Anterior cingulate cortex (tissue), 58 donors: ENCODE data around the gene ABCC11.
"Not testable (repeated sequence)": the region's sequence is repeated elsewhere in the genome, so short reads cannot be mapped to it uniquely, and the experiment has no call there.

Experiments
- DNase-seq, 58 donors: peaks; one replicate each; lab custom pipeline; 2025; lab: John Stamatoyannopoulos, UW

Gene ABCC11

DNA sequence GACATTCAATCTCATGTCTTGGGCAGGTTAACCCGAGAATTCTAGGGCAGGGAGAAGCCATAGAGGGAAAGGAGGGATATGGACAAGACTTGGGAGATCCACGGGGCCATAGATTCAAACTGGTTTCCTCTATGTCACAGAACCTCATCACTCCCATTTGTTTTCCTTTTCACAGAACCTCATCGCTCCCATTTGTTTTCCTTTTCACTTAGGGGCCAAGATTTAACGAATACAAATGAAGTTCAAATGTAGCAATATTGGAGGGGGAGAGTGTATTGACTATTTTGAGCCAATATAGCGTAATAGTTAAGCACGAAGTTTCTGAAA is 42.6 kb downstream of the ABCC11 start:
- no peak for DNase-seq

DNA sequence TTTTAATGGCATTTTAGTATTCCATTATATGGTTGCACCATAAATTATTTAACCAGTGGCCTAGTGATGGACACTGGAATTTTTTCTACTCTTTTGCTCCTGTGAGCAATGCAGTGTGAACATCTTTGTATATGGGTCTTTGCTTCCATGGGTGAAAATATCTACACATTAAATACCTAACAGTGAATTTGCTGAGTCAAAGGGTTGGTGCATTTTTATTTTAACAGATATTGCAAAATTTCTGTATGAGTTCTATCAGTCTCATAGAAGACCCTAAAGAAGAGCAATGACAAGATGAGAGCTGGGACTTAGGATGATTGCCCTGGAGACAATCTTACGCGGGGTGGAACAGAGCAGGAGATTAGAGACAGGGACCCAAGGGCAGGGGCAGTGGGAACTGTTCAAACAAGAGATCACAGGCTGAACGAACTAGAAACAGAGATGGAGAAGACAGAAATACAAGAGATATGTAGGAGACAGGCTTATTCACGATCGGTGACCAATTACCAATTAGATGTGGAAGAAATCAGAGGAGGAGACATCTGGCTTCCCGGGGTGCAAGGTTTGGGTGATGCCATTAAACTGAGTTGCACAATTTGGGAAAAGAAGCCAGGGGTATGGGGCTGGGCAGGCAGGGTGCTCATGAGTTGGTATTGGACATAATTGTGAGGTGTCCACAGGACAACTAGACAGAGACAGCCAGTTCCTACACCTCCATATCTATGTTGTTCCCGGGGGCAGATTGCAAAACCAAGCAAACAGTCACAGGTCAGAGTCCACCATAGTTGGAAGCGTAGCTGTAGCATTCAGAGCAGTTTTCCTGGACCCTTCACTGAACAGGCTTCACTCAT is 43.1 kb downstream of the ABCC11 start:
- DNase-seq, result no peak

DNA sequence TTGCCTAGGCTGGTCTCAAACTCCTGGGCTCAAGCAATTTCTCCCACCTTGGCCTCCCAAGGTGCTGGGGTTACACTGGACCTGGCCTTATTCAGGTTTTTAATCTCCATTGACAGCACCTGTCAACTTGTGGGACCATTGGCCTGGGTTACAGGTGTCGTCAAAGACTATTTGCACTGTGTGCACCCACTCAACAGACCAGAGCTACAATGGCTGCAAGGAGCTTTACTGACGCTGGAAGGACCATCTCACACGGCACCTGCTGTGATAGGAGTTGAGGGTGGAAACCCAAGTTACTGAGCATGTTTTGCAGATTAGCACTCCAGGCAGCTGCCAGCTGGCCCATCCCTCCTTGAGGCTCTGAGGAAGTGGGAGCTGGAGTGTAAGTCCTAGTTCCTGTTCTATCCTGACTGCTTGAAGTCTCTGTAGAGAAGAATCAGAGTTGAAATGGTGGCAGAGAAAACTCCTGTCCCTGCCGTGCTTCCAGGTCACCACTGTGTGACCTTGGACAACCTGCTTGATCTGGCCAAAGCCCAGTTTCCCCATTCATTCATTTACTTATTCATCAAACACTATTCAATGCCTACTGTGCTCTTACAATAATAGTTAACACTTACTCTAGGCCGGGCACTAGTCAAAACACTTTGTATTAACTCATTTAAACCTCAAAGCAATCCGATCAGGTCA is 45.7 kb downstream of the ABCC11 start:
- DNase-seq, result no peak

DNA sequence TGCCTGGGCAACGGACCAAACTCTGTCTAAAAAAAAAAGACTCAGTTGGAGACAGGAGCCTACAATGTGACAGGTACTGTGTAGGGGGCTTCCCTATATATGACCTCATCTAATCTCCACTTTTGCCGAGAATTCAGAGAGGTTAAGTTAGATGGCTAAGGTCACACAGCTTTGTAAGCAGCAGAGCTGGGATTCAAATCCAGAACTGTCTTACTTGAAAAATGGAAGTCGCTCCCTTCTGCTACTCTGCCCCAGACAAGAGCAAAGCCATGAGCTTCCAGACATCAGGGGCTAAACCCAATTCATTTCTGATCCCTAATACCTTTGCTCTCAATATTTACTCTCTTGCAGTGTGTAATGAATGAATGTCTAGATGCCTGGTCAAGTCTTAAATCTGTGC is 50.0 kb downstream of the ABCC11 start:
- no peak for DNase-seq

DNA sequence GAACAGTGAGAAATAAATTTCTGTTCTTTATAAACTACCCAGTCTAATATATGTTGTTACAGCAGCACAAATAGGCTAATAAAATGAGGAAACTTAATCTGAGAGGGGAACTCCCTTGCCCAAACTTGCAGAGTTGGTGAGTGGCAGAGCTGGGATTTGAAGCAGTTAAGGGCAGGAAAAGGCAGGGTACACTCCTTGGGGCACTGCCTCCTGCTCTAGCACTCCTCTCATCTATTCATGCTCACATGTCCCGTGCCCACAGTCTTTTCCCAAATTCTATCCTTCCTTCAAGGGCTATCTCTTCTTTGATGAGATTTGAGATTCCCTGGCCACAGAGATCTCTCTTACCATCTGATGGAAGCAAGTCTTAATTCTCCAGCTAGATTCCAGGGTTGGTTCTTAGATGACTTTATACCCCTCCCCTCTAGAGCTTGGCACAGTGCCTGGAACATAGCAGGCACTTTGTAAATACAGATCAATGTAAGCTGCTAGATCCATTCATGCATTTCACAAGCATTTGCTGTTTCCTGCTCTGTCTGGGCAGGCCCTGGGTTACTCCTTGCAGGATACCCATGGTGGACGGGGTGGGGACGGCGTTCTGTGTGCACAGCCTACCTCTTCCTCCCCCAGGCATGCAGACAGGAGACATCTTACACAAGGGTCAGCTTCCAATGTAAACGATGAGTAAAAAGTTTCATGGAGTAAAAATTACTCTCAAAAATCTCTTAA is 52.3 kb downstream of the ABCC11 start:
- no peak for DNase-seq

DNA sequence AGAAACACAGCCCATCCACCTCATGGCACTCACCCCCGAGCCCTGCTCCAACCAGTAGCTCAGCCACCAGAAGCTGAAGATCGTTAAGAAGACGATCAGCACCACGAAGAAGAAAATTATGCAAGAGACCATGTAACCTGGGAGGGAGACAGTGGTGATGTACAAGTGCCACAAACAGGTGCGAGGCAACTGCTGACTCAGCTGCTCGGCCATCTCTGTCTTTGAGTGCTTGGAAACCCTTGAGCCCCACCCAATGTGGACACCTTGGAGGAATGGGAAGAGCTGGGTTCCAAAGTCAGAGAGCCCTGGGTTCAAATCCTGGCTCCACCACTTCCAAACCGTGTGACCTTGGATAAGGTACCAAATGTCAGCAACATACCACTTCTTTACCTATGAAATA is 53.5 kb downstream of the ABCC11 start:
- no peak for DNase-seq

DNA sequence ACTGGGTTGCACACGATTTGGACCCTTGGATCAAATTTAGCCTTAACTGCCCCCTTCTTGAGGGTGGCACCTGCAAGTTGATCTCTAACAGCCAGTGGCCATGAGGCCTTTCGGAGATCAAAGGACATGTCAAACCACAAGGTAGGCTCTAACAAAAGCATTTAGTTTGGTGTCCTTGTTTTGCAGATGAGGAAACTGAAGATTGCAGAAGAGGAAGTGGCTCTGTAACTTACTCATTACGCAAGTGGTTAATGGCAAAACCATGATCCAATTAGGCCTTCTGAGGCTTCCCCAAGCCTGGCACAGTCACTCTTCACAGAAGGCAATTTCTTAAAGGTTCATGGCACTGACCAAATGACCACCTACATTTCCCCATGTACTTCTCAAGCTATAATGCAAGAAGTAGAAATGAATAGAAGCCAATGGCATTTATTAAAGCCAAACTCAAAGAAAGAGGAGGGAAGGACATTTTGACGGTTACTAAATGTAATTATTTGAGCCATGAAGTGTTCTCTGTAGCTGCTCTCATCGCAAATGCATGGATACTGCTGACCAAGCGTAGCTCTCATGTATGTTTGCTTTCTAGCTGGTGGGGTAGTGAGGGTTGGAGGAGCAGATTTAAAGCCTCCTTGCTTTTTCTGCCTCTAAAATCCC is 58.8 kb downstream of the ABCC11 start:
- no peak for DNase-seq

DNA sequence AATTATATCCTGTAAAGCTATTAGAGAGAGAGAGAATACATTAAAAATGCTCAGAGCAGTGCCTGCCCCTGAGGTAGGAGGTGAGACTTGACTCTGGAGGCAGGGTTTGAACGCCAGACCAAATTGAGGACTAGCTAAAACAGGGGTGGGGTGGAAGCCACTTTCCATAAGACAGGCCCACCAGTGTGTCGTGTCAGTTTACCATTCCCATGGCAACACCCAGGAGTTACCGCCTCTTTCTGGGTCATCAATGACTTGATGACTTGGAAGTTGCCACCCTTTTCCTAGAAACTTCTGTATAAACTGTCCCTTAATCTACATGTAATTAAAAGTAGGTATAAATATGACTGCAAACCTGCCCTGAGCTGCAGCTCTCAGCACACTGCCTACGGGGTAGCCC is 59.6 kb downstream of the ABCC11 start:
- DNase-seq, result no peak

DNA sequence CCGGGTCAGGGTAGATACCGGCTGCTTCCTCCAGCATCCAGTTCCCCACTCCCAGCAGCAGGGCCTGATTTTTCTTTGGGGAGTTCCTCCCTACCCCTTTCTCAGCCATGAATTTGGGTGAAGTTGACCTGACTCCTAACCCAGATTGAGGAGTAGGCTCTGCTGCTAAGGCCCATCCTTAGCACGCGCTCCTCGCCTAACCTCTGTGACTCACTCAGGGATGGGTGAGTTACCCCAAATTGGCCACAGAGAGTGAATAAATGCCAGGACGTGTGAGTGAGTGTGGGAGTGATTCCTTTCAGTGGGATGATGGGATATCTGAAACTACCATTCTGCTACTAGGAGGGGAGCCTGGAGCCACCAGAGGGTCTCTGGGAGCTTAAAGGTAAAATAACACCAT is 62.7 kb downstream of the ABCC11 start:
- DNase-seq, result no peak

DNA sequence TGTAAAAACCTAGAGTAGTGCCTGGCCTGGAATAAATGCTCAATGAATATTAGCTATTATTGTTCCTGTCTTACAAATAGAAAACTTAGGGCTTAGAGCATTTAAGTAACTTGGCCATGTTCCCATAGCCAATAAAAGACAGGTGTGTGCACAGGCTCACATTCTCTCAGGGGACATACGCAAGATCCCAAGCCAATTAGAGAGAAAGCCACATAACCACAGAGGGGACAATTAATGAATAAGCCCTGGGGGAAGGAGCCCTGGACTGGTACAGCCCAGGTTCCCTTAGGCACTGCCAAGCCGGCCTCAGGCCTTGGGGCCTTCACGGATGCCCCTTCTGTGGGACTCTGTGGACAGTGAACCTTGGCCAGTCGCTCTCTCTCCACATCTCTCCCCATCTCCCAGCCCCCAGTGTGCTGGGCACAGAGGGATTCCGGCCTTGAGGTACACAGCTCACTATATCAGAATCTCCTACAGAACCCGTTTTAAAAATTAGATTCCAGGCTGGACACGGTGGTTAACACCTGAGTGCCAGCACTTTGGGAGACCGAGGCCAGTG is 64.3 kb downstream of the ABCC11 start:
- no peak for DNase-seq

DNA sequence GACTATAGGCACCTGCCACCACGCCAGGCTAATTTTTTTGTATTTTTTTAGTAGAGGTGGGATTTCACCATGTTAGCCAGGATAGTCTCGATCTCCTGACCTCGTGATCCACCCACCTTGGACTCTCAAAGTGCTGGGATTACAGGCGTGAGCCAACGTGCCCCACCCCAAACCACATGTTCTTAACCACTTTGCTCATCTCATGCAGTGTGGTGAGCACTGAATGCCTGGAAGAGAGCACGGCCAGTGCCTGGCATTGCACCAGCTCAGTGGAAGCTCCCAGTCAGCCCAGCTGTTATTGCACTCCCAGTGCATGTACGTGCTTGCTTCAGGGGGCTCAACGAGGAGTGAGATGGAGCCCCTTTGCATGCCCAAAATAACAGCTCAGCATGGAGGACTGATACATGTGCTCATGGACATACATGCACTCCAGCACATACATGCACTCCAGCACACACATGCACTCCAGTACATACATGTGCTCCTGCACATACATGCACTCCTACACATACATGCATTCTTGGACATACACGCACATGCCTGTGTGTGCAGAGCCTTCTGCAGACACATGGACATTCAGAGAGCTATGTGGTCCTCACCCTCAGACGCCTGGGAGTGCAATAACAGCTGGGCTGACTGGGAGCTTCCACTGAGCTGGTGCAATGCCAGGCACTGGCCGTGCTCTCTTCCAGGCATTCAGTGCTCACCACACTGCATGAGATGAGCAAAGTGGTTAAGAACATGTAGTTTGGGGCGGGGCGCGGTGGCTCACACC is 65.4 kb downstream of the ABCC11 start:
- not testable (repeated sequence) for DNase-seq

DNA sequence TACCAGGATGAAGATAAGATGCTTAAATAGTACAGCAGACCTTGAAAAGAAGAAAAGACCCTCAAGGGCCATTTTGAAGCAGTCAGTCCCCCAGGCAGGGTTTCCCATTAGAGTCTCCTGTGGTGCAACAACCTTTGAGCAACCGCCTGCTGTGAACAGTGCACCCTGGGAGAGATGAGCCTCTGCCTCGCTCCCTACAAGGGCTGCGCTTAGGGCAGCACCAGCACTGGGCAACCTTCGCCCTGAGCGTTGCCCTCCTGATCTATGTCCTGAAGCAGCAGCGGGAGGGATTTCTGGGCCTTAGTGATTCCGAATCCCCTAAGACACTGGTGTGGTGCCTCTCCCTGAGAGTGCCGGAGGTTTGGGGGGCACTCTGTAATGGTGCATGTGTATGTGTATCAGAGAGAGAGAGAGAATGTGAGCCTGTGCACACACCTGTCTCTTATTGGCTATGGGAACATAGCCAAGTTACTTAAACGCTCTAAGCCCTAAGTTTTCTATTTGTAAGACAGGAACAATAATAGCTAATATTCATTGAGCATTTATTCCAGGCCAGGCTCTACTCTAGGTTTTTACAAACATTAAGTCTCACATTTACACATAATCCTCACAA is 66.4 kb downstream of the ABCC11 start:
- no peak for DNase-seq

DNA sequence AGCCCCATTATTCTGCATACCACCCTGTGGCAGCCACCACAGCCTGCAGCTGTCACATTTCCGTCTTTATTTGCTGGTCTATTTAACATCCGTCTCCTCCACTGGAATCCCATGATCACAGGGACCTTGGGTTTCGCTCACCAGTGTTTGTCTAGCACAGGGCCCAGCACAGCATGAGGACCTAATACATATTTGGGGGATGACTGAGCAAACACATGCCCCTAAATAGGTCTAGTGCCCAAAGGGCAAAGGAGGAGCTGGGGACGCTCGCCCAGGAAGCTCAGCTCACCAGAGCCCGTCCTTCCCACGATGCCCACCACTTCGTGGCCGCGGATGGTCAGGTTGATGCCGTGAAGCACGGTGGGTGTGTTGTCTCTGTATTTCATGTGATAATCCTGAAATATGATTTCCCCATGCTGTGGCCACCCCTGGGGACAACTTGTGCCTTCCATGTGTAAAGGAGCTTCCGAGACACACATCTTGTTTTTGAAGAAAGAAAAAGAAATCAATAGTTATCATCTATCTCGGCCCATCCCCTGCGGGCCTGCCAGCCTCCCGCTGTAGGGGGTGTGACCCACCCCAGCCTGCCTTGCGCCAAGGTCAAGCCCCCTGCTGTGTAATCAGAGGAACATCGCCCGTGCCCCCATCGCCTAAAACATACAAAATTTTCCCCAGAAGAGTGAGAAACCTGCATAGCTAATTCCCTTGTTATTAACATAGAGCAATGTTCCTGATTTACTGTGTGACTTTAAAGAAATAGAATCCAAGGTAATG is 70.5 kb downstream of the ABCC11 start:
- no peak for DNase-seq

DNA sequence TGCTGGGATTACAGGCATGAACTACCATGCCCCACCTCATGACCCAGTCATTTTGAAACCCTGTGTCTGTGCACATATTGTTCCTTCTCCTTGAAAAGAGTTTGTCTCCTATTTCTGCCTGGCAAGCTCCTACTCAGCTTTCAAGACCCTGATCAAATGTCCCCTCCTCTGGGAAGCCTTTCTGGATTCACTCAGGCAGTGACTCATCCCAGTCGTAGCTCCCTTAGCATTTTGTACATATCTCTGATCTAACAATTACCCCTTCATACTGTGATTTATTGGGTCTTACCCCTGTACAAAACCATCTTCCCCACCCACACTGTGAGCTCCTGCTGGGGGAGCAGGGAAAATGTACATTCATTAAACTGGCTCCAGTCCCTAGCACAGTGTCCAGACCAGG is 73.5 kb downstream of the ABCC11 start:
- DNase-seq, result no peak

DNA sequence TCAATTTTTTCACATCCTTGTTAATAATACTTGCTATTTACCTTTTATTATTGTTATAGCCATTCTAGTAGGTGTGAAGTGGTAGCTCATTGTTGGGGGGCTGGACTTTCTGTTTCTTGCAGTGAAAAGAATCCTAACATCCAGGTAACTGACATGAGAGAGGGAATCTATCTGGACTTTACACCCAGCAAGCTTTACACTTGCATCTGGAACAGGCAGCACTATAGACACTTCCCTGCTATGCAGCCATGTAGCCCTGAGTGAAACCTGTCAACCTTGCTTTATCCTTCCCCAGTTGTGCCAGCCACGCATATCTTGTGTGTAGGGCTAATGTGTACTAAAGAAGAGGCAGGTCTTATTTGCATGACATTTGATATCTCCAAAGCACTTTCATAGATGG is 74.7 kb downstream of the ABCC11 start:
- DNase-seq, result no peak

DNA sequence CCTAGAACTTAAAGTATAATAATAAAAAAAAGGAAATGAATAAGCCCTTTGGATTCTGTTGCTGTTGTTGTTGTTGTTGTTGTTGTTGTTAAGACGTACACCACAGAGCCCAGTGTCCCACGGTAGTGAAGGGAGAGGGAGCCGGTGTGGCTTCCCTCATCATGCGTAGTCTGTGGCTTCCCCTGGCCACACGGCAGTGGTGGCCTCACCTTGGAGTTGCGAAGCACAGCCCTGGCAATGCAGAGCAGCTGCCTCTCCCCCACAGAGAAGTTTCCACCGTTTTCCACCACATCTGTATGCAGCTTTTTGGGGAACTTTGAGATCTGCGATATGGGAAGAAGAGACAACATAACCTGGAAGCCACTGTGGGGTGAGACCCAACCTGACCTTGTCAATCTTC is 77.4 kb downstream of the ABCC11 start:
- no peak for DNase-seq

DNA sequence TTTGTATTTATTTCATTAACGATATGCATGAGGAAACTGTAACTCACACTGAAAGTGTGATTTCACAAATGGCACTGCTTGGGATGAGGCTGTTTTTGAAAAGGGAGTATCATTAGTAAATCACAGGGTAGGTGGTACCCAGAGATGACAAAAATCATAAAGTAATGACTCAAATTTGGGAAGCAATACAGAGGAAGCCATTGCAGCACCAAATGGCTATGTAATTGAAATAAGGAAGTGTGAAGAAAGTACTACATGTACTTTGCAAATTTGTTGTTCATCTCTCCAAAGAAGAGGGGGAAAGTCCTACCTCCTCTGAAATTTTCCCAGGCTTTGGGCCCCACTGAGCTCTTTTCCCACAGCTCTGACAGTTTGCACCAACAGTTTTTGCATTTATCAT is 79.3 kb downstream of the ABCC11 start:
- no peak for DNase-seq

DNA sequence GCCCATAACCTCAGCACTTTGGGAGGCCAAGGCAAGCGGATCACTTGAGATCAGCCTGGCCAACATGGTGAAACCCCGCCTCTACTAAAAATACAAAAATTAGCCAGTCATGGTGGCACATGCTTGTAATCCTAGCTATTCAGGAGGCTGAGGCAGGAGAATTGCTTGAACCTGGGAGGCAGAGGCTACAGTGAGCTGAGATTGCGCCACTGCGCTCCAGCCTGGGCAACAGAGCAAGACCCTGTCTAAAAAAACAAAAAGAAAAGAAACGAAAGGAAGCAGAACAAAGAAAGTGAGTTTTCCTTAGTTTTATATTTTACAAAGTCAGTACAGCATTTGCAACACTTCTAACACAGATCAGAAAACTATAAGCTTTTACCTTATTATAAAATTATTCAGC is 80.7 kb downstream of the ABCC11 start:
- not testable (repeated sequence) for DNase-seq
